Activated CD8-positive, alpha-beta memory T cell treated with anti-CD3 and anti-CD28 coated beads, Interleukin-2, amount 50 U/mL, for 24 hours (primary cell): ENCODE results near the gene SLC39A2.

ENCODE experiments used
- DNase-seq: peaks from one replicate; pipeline ENCODE4 v3.0.0-alpha.2; 2020; ENCODE audit errors: extremely low read depth

SLC39A2 gene

DNA sequence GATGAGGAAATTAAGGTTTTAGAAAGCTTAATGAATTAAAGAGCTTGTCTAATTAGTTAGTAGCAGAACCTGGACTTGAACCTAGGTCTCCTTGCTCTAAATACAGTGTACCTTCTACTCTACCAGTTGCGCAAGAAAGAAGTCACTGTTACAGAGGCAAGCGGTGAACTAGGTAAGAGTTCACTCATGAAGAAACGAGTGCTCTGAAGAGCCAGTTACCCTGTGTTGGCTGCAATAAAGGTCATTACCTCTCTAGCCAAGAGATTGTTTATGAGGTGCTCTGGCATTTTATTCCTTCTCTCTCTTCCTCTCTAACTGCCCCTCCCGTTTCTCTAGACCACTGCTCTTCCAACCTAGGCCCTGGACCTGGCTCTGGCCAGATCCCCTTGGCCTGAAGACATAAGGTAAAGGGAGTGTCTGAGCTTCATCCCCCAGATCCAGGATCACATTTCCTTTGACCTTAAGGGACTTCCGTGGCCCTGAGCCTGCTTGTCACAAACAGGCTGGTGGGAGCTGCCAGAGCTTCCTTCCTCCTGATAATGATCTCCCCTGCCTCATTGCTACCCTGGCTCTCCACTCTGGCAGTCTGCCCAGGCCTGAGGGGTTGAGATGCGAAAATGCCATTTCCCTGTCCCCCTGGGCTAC lies 45.0 kb downstream of the SLC39A2 start:
- DNase-seq = no peak

DNA sequence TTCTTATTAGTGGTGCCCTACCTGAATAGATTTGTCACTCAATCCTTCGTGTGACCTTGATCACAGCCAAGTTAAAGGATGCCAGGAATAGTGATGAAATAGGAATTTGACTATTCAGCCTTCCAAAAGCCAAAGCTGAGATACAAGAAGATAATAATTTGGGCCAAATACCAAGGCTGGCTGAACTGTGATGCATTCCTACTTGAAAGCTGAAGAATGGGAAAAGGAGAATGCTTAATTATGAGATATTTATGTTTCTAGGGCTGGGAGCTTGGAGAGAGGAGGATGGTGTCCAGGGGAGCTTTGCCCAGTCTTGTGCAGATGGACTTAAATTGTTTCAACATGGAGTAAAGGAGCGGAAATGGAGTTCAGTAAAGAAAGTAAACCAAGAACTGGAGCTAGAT lies 48.3 kb downstream of the SLC39A2 start:
- no peak for DNase-seq

GRCh38 chr14:21048638-21049037 lies 49.5 kb downstream of the SLC39A2 start:
- DNase-seq = no peak

DNA sequence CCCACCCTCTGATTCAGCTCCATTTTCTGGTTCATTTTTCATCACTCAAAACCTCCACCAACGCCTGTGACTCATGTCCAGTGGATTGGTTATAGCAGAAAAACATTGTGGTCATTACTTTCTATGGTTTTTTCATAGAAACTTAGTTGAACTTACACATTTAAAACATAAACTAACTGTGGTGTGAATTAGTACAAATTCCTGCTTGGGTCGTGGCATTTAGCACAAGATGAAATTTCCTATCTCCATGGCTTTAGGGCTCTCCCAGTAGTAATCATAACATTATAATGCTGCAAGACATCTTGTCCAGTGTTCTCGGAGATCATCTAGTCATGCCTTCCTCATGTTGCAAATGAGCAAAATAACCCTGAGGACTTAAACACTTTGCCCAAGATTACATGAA lies 50.2 kb downstream of the SLC39A2 start:
- no peak for DNase-seq

- no peak for DNase-seq
Observed at GRCh38 chr14:21050597-21050996, 51.5 kb downstream of the SLC39A2 start.
